Ramos (cell line): ENCODE data around the gene MYO10.

Experiments
- in situ Hi-C: fragments of 300-500 bp; cut with MboI; formaldehyde crosslinking; loops from one replicate; pipeline ENCODE4 v1.14.3; 2022; ENCODE audit warnings: low sequenced_read_pairs; ENCODE audit not compliant: unreplicated experiment

MYO10 gene

GRCh38 chr5:16695779-16696178 lies 240.3 kb downstream of the MYO10 start:
- in situ Hi-C loops = no loop called here

- in situ Hi-C loops = no loop called here
These were observed 242.2 kb downstream of the MYO10 start for GRCh38 chr5:16693879-16694278.

GRCh38 chr5:16691731-16692130 lies 244.4 kb downstream of the MYO10 start:
- in situ Hi-C loops = no loop called here

GRCh38 chr5:16690243-16690852 lies 245.7 kb downstream of the MYO10 start:
- in situ Hi-C loops = no loop called here

- in situ Hi-C loops = no loop called here
These were observed 248.2 kb downstream of the MYO10 start for GRCh38 chr5:16687898-16688297.

- in situ Hi-C loops = no loop called here
These were observed 251.0 kb downstream of the MYO10 start for GRCh38 chr5:16685069-16685468.

GRCh38 chr5:16681876-16682275 lies 254.2 kb downstream of the MYO10 start:
- in situ Hi-C loops = no loop called here

GRCh38 chr5:16679863-16680262 lies 256.2 kb downstream of the MYO10 start:
- in situ Hi-C loops = no loop called here

- in situ Hi-C loops = no loop called here
These were observed 256.9 kb downstream of the MYO10 start for GRCh38 chr5:16679190-16679589.

GRCh38 chr5:16675806-16676205 lies 260.3 kb downstream of the MYO10 start:
- in situ Hi-C loops = no loop called here

GRCh38 chr5:16674750-16675149 lies 261.3 kb downstream of the MYO10 start:
- in situ Hi-C loops = no loop called here

- in situ Hi-C loops = no loop called here
These were observed 262.6 kb downstream of the MYO10 start for GRCh38 chr5:16673241-16674201.

GRCh38 chr5:16671208-16671607 lies 264.9 kb downstream of the MYO10 start:
- in situ Hi-C loops = no loop called here

GRCh38 chr5:16669776-16670175 lies 266.3 kb downstream of the MYO10 start:
- in situ Hi-C loops = no loop called here

GRCh38 chr5:16668631-16669030 lies 267.5 kb downstream of the MYO10 start:
- in situ Hi-C loops = no loop called here

GRCh38 chr5:16668194-16668593 lies 267.9 kb downstream of the MYO10 start:
- in situ Hi-C loops = no loop called here

- in situ Hi-C loops = no loop called here
These were observed 269.1 kb downstream of the MYO10 start for GRCh38 chr5:16666883-16667398.

- in situ Hi-C loops = no loop called here
These were observed 269.8 kb downstream of the MYO10 start for GRCh38 chr5:16666130-16666882.

GRCh38 chr5:16665601-16666000 lies 270.5 kb downstream of the MYO10 start:
- in situ Hi-C loops = no loop called here

GRCh38 chr5:16664368-16664767 lies 271.7 kb downstream of the MYO10 start:
- in situ Hi-C loops = no loop called here

- in situ Hi-C loops = no loop called here
These were observed 272.2 kb downstream of the MYO10 start for GRCh38 chr5:16663840-16664239.
